Nucleus accumbens (tissue), 56 donors: ENCODE measurements around the gene JAK3.
A peak's percentile ranks its signal among the peaks of the same experiment; 100 is the strongest.
"Not testable (repeated sequence)": the region's sequence is repeated elsewhere in the genome, so short reads cannot be mapped to it uniquely, and the experiment has no call there.

Experiments used
- DNase-seq, 56 donors: peaks; one replicate each; lab custom pipeline; 2025; lab: John Stamatoyannopoulos, UW

The JAK3 gene

DNA sequence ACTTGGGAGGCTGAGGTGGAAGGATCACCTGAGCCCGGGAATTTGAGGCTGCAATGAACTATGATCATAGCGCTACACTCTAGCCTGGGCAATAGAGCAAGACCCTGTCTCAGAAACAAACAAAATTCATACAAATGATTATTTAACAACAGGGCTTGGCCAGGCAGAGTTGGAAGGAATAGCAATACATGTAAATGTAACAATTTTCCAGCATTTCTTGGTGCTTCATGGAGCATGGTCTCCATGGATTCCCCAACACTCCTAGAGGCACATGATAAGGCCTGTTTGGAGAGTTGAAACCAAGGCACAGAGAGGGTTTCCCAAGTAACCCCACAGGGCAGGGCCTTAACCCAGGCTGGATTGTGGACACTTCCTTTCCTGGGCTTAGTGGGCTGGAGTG lies 36.7 kb downstream of the JAK3 start:
- DNase-seq: no peak

DNA sequence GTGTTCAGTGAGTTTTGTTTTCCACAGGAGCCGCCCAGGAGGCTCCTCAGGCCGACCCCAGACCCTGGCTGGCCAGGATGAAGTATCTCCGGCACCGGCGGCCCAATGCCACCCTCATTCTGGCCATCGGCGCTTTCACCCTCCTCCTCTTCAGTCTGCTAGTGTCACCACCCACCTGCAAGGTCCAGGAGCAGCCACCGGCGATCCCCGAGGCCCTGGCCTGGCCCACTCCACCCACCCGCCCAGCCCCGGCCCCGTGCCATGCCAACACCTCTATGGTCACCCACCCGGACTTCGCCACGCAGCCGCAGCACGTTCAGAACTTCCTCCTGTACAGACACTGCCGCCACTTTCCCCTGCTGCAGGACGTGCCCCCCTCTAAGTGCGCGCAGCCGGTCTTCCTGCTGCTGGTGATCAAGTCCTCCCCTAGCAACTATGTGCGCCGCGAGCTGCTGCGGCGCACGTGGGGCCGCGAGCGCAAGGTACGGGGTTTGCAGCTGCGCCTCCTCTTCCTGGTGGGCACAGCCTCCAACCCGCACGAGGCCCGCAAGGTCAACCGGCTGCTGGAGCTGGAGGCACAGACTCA lies 40.0 kb downstream of the JAK3 start:
- DNase-seq: no peak

DNA sequence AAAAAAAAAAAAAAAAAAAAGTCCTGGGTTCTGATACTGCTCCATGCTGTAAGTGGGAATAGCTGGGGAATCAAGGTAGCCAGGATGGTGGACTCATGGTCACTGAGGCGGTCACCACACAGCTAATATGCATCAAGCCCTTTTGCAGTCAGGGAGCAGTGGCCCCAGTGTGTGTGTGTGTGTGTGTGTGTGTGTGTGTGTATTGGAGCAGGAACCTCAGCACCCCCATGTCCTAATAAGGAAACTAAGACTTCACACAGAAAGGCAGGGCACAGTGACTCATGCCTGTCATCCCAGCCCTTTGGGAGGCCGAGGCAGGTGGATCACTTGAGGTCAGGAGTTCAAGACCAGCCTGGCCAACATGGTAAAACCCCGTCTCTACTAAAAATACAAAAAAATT lies 40.8 kb downstream of the JAK3 start:
- no peak for DNase-seq

DNA sequence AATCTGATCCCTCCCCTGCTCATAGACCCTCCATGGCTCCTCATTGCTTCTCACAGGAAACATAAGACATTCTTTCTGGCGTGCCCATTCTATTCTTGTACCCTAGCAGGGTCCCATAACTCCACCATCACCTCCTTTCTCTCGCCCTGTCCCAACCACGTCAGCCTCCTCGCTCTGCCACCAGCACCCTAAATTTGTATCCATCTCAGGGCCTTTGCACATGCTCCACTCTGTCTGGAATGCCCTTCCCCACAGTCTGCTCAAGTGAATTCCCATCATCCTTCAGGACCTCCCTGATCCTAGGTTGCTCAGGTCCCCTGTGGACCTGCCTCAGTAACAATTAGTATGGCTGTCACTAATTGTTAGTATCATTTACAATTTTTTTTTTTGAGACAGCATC lies 42.4 kb downstream of the JAK3 start:
- DNase-seq: no peak

DNA sequence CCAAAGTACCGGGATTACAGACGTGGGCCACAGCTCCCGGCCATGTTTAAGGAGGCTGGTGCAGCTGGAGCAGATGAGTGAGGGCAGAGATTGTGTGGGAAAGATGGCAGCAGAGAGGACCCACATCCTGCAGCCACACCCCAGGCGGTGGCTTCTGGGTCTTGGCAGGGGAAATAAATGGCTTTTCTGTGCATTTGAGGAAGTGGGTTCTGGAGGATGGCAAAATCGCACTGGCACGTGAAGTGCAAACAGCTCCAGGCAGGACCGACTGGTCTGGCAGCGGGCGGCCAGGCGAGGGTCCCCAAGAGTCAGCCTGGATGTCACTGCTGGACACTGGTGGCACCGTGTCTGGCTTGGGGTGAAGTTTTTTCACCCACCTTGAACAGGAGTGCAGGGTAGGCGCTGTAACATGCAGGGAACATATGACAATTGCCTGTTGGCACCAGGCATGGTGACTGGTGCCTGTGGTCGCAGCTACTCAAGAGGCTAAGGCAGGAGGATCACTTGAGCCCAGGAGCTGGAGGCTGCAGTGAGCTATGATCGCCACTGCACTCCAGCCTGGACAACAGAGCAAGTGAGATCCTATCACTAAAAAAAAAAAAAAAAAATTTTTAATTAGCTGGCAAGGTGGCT lies 44.4 kb downstream of the JAK3 start:
- DNase-seq: no peak

DNA sequence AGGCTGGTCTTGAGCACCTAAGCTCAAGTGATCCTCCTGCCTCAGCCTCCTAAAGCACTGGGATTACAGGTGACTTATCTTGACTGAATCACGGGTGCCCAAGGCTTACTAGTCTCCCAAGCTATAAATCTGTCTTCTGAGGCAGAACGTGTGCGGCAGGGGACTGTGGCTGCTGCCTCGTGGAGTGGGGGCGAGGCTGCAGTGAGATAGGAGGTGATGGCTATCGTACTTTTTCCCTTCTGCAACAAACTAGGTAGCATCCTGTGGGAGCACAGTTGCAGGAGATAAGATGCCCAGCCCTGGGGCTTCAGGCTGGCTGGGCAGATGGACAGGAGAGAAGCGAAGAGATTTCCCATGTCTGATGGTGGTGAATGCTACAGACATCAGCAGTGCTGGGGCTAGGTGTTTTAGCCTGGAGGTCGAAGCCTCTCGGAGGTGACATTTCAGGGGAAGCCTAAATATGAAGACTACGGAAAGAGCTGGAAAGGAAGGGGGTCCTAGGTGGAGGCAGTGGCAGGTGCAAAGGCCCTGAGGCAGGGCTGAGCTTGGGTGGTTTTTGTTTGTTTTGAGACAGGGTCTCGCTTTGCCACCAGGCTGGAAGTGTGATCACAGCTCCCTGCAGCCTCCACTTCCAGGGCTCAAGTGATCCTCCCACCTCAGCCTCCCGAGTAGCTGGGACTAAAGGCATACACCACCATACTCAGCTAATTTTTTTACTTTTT lies 45.5 kb downstream of the JAK3 start:
- no peak for DNase-seq

DNA sequence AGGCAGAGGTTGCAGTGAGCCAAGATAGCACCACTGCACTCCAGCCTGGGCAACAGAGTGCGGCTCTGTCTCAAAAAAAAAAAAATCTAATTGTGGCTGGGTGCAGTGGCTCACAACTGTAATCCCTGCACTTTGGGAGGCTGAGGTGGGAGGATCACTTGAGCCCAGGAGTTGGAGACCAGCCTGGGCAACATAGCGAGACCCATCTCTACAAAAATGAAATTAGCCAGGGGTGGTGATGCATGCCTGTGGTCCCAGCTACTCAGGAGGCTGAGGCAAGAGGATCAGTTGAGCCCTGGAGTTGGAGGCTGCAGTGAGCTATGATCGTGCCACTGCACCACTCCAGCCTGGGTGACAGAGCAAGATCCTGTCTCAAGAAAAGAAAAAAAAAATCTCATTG lies 49.2 kb downstream of the JAK3 start:
- DNase-seq: not testable (repeated sequence)

DNA sequence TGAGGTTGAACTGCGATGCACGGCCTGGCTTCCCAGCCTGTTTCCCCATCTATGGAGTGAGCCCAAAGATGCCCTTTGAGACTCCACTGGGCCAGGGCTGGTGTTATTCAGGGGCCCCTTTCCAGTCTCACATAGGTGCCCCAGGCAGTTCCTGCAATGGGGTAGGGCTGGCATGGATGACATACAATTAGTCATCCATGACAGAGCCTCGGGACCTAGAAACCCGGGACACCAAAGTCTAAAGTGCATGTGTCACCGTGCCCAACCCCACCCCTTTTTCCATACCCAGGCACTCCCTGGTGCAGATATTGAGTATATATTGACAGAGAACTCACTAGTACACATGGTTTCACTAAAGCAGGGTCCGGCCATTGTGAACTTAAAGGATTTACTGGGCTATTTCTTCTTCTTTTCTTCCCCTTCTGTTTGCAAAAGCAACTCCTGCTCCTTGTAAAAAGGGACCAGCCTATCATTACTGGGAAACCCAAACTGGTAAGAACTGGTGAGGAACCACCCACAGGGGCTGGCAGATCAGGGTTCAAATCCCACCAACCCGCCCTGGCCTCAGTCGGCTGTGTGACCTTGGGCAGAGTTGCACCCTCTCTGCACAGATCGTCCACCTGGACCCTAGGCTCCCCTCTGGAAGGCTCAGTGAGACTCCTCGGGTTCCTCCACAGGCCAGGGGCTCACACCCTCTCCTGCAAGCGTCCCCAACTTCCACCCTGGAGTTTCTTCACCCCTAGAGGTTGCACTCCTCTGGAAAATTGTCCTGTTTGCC lies 50.2 kb downstream of the JAK3 start:
- no peak for DNase-seq

DNA sequence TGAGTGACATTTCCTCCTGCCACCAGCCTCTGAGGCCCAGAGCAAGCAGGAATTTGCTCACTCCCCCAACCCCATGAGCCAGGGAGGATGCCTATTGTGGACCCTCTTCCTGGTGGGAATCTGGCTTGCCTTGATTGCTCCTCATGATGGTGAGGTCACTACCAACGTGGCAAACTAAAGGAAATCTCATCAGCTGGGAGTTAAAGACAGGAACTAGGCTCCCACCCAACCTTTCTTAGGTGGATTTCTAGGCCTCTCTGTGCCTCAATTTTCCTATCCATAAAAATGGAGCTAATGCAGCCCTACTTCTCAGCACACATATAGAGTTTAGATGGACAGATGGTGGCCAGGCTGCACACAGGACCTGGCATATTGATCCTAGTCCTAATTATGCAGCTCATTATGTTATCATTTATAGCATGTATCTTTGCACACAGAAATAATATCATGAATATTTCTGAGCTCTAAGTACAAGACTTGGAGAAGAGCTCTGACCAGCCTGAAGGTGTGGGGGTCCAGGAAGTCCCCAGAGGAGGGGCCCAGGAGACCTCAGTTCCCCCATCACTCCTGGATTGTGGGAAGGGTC lies 50.9 kb downstream of the JAK3 start:
- no peak for DNase-seq

DNA sequence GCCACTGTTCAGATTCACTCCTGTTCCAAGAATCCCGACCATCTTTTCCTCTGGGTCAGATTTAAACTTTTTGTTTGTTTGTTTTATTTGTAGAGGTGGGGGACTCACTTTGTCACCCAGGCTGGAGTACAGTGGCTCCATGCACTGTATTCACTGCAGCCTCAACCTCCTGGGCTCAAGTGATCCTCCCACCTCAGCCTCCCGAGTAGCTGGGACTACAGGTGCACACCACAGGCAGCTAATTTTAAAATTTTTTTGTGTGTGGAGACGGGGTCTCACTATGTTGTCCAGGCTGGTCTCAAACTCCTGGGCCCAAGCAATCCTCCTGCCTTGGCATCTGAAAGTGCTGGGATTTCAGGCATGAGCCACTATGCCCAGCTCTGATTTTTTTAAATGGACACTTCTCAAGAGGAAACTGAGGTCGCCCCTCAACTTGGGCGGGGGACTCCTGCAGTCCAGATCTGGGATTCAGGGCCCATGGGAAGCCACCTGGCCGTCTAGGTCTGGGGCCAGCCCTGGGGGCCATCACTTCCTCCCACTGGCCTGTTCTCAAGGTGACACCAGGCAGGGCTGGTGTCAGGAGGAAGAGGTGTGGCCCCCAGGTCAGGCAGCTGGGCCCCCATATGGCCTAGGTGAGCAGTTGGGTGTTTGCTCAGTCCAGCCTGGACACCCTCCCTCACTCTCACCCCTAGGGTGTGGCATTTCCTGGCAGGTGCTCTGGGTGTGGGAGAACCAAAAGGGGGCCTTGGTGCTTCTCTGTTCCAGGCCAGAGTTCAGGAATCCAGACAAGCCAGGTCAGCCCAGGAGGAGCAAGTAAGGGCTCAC lies 51.6 kb downstream of the JAK3 start:
- DNase-seq: no peak

DNA sequence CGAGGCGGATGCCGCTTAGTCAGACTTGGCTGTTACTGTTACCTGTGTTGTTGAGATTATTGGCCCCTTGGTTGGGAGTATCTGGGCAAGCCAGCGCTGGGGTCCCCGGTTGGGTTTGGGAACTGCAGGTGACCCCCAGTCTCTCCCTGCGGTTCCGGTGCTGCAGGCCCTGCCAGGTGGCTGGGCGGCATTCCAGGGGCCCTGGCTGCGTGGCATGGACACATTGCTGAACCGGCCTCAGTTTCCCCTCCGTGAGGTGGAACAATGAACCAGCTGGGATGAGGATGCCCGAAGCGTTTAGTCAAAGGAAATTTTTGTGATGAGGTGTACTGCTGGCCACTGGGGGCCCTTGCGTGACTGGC lies 52.3 kb downstream of the JAK3 start:
- no peak for DNase-seq

DNA sequence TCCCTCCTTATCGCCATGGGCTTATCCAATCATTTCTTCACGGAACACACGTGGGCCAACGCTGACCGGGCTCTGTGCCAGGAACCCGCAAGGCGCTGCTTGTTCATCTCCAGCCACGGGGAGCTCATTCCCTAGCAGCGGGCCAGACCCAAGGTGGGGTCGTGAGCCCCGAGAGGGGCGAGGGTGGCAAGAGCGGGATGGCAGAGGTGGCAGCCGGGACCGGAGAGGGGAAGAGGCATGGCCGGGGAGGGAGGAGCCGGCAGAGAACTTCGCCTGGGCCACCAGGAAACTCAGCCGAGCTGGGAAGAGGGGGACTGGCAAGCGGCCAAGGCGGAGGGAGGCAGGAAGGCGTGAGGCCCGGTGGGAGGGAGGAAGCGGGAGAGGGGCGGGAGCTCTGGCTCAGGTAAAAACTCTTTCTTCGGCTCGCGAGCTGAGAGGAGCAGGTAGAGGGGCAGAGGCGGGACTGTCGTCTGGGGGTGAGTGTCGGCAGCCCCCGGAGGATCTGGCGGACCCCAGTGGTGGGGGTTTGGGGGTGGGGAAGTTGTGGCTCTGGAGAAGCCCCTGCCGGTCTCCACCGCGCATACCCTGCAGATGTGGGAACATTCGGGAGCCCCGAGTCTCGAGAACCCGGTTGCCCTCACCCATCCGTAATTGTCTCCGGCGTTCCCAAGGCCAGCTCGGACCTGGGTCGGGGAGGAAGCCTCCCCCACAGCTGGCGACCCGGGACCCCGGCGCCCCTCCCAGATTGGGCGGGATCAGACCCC lies 52.9 kb downstream of the JAK3 start, which contains the start of gene B3GNT3:
Gene B3GNT3 (plus strand): TSS at position 408 of the 764 bp plus-strand sequence. CDS start 12,670 bp downstream, outside the sequence.
- no peak for DNase-seq

DNA sequence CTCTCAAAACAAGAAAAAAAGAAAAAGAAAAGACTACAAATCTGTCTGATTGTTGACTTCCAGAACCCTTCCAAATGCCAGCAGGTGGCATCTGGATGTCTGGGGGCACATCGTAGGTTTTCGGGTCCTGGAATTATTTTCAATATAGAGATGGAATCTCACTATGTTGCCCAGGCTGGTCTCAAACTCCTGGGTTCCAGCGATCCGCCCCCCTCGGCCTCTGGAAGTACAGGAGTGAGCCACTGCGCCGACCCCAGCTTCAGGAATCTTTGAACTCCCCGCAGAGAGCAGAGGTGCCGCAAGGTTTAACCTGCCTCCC lies 53.4 kb downstream of the JAK3 start:
- DNase-seq: no peak

DNA sequence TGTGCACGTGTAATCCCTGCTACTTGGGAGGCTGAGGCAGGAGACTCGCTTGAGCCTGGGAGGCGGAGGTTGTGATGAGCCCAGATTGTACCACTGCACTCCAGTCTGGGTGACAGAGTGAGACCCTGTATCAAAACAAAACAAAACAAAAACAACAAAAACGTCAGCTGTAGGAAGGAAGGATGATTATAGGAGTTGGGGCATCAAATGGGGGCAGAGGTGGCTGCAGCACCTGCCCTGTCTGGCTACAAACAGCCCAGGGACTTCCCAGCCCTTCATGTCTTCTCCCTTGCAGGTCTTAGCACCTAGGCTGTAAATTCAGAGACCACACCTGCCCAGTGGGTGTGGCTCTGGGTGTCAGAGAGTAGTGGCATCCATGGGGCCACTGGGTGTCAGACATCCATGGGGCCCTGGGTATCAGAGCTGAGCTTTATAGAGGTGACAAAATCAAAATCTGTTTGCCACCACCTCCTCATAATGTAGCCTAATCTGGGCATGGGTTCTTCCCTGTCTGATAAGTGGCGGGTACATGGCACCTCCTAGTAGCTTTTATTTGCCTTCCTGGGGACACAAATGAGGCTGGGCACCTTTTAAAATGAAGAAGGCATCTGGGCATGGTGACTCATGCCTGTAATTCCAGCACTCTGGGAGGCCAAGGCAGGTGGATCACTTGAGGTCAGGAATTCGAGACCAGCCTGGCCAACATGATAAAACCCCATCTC lies 57.6 kb downstream of the JAK3 start:
- no peak for DNase-seq

DNA sequence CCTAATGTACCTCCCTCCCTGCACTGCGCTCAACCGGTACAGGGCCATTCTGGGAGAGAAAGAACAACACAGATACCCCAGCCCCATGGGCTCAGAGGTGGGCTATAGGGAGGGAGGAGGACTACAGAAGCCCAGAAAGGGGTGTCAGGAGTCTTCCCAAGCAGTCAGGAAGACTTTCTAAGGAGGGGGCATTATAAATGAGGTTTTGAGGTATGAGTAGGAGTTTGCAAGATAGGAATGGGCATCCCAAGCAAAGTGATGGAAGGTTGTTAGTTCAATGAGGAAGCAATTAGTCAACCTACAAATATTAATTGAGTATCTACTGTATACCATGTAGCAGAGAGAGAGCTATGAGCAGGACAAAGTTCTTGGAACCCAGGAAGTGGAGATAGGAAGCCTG lies 59.1 kb downstream of the JAK3 start:
- no peak for DNase-seq

DNA sequence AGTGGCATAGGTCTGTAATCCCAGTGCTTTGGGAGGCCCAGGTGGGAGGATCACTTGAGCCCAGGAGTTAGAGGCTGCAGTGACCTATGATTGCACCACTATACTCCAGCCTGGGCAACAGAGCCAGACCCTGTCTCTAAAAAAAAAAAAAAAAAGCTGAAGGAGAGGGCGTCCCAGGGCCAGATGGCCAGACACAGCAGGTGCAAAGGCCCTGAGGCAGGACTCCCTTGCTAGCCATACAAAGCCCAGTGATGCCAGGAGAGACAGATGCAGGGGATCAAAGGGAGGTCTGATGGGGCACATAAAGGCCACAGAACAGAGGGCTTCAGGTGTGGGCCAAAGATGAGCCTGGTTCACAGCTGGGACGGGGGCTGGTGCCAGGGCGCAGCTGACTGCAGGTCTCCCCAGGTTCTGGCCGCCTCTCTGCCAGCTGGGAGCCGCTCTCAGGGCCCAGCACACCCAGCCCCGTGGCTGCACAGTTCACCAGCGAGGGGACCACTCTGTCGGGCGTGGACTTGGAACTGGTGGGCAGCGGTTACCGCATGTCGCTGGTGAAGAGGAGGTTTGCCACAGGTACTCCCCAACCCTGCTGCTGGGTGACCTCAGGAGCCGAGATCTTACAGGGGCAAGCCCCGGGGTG lies 60.4 kb downstream of the JAK3 start:
- DNase-seq: no peak

DNA sequence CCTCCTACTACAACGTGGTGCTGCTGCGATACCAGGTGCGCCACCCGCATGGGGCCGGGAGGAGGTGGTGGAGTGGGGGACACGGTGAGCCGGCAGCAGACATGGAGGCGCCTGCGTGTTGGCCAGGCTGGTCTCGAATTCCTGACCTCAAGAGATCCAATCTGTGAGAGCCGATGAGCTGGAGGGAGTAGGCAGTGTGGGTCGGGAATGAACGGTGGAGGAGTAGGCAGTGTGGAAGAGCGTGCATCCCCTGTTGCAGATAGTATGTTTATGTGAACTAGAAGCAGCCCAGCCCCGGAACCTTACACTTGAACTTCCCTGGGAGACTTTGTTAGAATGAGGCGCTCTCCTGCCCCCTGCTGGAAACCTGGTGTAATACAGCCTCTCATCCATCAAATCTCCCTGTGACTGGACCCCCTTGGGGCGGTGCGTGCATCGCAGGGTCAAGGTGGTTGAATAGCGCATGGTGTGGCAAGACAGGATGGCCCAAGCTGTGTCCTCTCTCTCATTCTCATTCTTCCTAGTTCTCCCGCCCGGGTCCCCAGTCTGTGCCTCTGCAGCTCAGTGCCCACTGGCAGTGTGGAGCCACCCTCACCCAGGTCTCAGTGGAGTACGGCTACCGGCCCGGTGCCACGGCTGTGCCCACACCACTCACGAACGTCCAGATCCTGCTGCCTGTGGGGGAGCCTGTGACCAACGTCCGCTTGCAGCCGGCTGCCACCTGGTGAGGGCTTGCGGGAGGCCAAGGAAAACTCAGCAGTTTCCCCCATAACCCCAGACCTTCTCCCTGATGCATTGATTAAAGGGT lies 63.4 kb downstream of the JAK3 start:
- peak in 47 of 56 donors; percentile 8 to 83 (median 39) for DNase-seq
